Dendritic cell treated with granulocyte-macrophage colony-stimulating factor and Interleukin-4, amounts not matched to agents 40 ng/mL and 50 ng/mL, for 4 days (primary cell): Measurements from ENCODE around the gene GNAT3.

Experiments
- H3K27ac Mint-ChIP-seq: one replicate; pipeline ENCODE4 v1.8.0; 2022; ENCODE audit warnings: mild to moderate bottlenecking, mixed read lengths
- H3K27me3 Mint-ChIP-seq: one replicate; pipeline ENCODE4 v1.8.0; 2022; ENCODE audit warnings: mild to moderate bottlenecking, mixed read lengths
- H3K36me3 Mint-ChIP-seq: one replicate; pipeline ENCODE4 v1.8.0; 2022; ENCODE audit warnings: low read depth, mixed read lengths
- H3K4me1 Mint-ChIP-seq: one replicate; pipeline ENCODE4 v1.8.0; 2022; ENCODE audit warnings: low read depth, mixed read lengths
- H3K4me3 Mint-ChIP-seq: one replicate; pipeline ENCODE4 v1.8.0; 2022; ENCODE audit warnings: mild to moderate bottlenecking, moderate library complexity, mixed read lengths
- H3K9me3 Mint-ChIP-seq: one replicate; pipeline ENCODE4 v1.8.0; 2022; ENCODE audit warnings: mixed read lengths
- intact Hi-C: fragments of 100-400 bp; cut with micrococcal nuclease; formaldehyde crosslinking; loops from one replicate; pipeline ENCODE4 v1.15.0; 2022

Gene GNAT3

DNA sequence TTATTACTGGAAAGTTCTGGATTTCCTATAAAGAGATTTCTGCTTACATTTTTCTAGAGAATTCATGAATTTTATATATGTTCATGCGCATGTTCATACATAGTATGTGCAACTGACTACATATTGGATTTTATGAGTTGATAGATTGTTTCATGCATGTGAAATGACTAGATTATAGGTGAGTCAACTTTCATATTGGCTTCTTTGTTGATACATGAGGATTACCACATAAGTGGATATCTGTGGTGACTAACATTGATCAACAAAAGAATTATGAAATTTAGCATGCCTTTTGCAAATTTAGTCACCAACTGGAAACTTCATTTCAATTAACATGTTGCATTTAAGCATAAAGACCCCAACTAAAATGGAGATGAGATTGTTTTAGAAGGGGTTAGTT lies 99.0 kb downstream of the GNAT3 start:
- Mint-ChIP-seq H3K36me3 (no peaks in the 10 kb centered on the region), H3K4me3 (no peak overlapping the region), H3K27me3 (no peaks in the 10 kb centered on the region), H3K27ac (no peak overlapping the region), H3K4me1 (no peaks in the 10 kb centered on the region), H3K9me3 (no peaks in the 10 kb centered on the region)
- intact Hi-C loops: no loop called here

DNA sequence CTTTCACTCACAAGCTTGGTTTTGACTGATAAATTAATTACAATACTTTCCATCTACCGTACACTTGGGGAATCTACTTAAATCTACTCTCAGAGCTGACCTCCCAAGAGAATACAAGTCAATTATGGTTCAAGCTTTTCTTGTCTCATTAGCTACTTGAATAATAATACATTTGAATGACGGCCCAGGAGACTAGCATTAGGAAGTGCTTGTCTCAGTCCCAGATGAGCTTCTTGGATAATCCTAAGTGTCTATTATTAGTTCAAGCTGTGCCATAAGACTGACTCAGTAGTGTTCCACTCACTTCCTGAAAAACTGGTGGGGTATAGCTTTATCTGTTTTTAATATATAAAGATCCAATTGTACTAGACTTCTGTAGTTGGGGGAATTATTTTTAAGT lies 100.2 kb downstream of the GNAT3 start:
- Mint-ChIP-seq H3K4me1 (no peaks in the 10 kb centered on the region), H3K27me3 (no peaks in the 10 kb centered on the region), H3K27ac (no peak overlapping the region), H3K36me3 (no peaks in the 10 kb centered on the region), H3K9me3 (no peaks in the 10 kb centered on the region), H3K4me3 (no peak overlapping the region)
- intact Hi-C loops: no loop called here

DNA sequence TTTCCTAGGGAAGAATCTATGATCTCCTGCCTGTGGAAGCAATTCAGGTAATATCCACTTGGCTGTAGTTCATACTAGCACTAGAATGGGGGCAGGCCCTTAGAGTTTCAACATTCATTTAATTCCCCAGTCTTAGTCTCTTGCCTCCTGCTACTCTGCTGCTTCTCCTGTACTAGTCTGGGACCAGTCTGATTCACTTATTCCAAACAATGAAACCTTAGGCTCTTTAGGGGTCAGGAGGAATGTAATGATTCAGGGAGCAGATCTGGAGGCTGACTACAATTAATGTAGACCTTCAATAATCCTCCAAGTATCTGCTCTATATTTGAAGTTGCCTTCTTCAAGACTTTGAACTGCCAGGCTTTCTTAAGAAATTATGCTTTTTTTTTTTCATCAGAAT lies 101.8 kb downstream of the GNAT3 start:
- Mint-ChIP-seq H3K4me3 (no peak overlapping the region), H3K27ac (no peak overlapping the region), H3K27me3 (no peaks in the 10 kb centered on the region), H3K4me1 (no peaks in the 10 kb centered on the region), H3K36me3 (no peaks in the 10 kb centered on the region), H3K9me3 (no peaks in the 10 kb centered on the region)
- intact Hi-C loops: no loop called here
